Ishikawa (cell line): ENCODE data around the gene SERP1.

Experiments used
- CEBPB ChIP-seq: IDR thresholded peaks from 2 replicates; pipeline ENCODE4 v1.6.1; 2012
- CREB1 ChIP-seq: IDR thresholded peaks from 2 replicates; pipeline ENCODE4 v1.6.1; 2012; ENCODE audit warnings: low read depth
- EGR1 ChIP-seq: IDR thresholded peaks from 2 replicates; pipeline ENCODE4 v1.6.1; 2012
- EP300 ChIP-seq: IDR thresholded peaks from 2 replicates; pipeline ENCODE4 v1.6.1; 2012; ENCODE audit warnings: borderline replicate concordance
- FOXM1 ChIP-seq: IDR thresholded peaks from 2 replicates; pipeline ENCODE4 v1.6.1; 2012; ENCODE audit warnings: low read depth, borderline replicate concordance
- NFIC ChIP-seq: IDR thresholded peaks from 2 replicates; pipeline ENCODE4 v1.6.1; 2012
- RAD21 ChIP-seq: IDR thresholded peaks from 2 replicates; pipeline ENCODE4 v1.6.1; 2012; ENCODE audit warnings: low read depth
- TAF1 ChIP-seq: IDR thresholded peaks from 2 replicates; pipeline ENCODE4 v1.6.1; 2012; ENCODE audit warnings: low read depth, mild to moderate bottlenecking
- TCF12 ChIP-seq: IDR thresholded peaks from 2 replicates; pipeline ENCODE4 v1.6.1; 2012; ENCODE audit warnings: low read depth
- TEAD4 ChIP-seq: IDR thresholded peaks from 2 replicates; pipeline ENCODE4 v1.6.1; 2012
- YY1 ChIP-seq: IDR thresholded peaks from 2 replicates; pipeline ENCODE4 v1.6.1; 2012; ENCODE audit warnings: low read depth
- ZBTB7A ChIP-seq: IDR thresholded peaks from 2 replicates; pipeline ENCODE4 v1.6.1; 2012; ENCODE audit warnings: low read depth
- TF ChIP-seq, protein P1 (sequence below): IDR thresholded peaks from 2 replicates; pipeline ENCODE4 v1.6.1; 2012
- TF ChIP-seq, protein P2 (sequence below): IDR thresholded peaks from 2 replicates; pipeline ENCODE4 v1.6.1; 2012; ENCODE audit warnings: low read depth, mild to moderate bottlenecking
- TF ChIP-seq, protein P3 (sequence below): IDR thresholded peaks from 2 replicates; pipeline ENCODE4 v1.6.1; 2012

The SERP1 gene

DNA sequence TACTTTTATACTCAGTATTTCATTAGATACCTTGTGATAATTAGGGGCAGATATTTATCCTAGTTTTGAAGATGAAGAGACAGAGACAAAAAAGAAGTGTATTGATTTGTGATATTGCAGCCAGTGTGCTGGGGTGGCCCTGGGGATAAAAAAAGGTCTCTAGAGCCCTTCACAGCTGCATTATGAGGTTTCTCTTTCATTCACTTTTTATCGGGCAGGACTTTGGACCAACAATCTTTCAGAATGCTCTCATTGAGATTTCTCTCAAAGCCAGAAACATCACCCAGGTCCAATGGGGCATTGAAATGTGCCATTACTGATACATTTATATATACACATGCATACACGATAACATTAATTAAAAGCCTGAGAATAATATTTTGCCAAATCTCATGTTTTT, 36.3 kb upstream of the SERP1 start:
- no peak for TF ChIP-seq FOXM1
- TF ChIP-seq YY1: no peak
- no peak for TF ChIP-seq EGR1
- TF ChIP-seq NFIC: no peak
- TF ChIP-seq, protein P1, sequence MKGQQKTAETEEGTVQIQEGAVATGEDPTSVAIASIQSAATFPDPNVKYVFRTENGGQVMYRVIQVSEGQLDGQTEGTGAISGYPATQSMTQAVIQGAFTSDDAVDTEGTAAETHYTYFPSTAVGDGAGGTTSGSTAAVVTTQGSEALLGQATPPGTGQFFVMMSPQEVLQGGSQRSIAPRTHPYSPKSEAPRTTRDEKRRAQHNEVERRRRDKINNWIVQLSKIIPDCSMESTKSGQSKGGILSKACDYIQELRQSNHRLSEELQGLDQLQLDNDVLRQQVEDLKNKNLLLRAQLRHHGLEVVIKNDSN: no peak
- TF ChIP-seq TCF12: no peak
- no peak for TF ChIP-seq TEAD4

DNA sequence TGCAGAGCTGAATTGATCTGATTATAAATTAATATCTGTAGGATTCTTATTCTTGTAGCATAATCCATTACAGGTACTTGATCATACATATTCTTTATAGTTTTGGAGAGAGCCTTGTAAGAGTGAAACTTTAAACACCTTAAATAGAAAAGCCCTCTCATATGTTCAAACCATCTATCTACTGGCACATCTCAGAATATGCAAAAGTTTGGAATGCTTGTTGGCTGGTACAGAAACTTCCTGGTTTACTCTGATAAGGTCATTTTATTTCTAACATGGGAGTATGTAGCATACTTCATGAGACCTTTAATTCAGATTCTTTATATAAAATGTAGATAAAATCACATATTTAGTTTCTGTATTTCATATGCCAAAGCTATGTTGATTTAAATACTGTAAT, 34.9 kb upstream of the SERP1 start:
- TF ChIP-seq EP300: no peak
- TF ChIP-seq NFIC: no peak
- TF ChIP-seq TAF1: no peak
- no peak for TF ChIP-seq CREB1
- TF ChIP-seq, protein P2, sequence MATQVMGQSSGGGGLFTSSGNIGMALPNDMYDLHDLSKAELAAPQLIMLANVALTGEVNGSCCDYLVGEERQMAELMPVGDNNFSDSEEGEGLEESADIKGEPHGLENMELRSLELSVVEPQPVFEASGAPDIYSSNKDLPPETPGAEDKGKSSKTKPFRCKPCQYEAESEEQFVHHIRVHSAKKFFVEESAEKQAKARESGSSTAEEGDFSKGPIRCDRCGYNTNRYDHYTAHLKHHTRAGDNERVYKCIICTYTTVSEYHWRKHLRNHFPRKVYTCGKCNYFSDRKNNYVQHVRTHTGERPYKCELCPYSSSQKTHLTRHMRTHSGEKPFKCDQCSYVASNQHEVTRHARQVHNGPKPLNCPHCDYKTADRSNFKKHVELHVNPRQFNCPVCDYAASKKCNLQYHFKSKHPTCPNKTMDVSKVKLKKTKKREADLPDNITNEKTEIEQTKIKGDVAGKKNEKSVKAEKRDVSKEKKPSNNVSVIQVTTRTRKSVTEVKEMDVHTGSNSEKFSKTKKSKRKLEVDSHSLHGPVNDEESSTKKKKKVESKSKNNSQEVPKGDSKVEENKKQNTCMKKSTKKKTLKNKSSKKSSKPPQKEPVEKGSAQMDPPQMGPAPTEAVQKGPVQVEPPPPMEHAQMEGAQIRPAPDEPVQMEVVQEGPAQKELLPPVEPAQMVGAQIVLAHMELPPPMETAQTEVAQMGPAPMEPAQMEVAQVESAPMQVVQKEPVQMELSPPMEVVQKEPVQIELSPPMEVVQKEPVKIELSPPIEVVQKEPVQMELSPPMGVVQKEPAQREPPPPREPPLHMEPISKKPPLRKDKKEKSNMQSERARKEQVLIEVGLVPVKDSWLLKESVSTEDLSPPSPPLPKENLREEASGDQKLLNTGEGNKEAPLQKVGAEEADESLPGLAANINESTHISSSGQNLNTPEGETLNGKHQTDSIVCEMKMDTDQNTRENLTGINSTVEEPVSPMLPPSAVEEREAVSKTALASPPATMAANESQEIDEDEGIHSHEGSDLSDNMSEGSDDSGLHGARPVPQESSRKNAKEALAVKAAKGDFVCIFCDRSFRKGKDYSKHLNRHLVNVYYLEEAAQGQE: no peak
- TF ChIP-seq FOXM1: no peak
- no peak for TF ChIP-seq EGR1
- TF ChIP-seq YY1: no peak
- TF ChIP-seq ZBTB7A: no peak
- TF ChIP-seq TEAD4: no peak
- no peak for TF ChIP-seq CEBPB
- TF ChIP-seq, protein P3, sequence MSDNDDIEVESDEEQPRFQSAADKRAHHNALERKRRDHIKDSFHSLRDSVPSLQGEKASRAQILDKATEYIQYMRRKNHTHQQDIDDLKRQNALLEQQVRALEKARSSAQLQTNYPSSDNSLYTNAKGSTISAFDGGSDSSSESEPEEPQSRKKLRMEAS: no peak
- TF ChIP-seq, protein P1: no peak
- no peak for TF ChIP-seq RAD21
- TF ChIP-seq TCF12: no peak

DNA sequence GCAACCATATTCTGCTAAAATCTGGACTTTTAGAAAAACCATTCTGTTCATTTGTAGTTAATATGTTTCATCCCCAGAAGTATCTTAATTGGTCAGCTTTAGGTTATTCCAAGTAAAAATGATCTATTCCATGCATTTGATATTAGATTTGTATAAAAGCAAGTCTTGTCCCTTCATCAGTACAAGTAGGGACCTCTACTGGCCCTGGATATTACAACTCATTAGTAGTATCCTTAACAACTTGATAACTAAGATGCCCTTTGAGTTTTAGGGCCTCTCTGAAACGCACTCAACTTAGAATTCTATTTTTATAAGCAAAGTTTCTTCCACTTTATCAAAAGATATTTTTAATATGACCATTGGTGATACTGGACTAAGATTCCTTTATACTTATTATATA, 31.6 kb upstream of the SERP1 start:
- TF ChIP-seq TAF1: no peak
- TF ChIP-seq, protein P1: no peak
- TF ChIP-seq RAD21: no peak
- TF ChIP-seq CREB1: no peak
- no peak for TF ChIP-seq YY1
- TF ChIP-seq TEAD4: no peak
- no peak for TF ChIP-seq EGR1
- TF ChIP-seq TCF12: no peak
- TF ChIP-seq, protein P3: no peak
- TF ChIP-seq FOXM1: no peak
- no peak for TF ChIP-seq EP300
- TF ChIP-seq NFIC: no peak

DNA sequence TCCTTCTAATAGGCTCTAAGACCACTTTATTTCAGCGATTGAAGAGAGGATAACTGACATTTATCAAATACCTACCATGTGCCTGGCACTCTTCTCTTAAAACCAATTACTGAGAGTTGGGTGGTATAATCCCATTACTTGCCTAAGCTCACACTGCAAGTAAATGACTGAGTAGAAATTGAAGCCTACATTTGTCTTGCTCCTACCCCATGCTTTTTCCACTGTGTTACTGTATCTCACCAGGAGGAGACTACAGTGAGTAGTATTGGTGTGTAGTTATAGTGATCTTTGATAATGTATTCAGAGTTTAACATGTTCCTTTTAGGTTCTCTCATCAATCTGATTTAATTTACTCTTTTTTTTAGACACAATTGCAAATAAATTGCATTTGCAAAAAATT, 21.0 kb upstream of the SERP1 start:
- TF ChIP-seq RAD21: no peak
- TF ChIP-seq NFIC: no peak
- no peak for TF ChIP-seq EP300
- no peak for TF ChIP-seq EGR1
- TF ChIP-seq, protein P3: no peak
- TF ChIP-seq TCF12: no peak
- TF ChIP-seq ZBTB7A: no peak
- no peak for TF ChIP-seq TAF1
- TF ChIP-seq, protein P1: no peak
- TF ChIP-seq, protein P2: no peak
- no peak for TF ChIP-seq CREB1
- no peak for TF ChIP-seq YY1

DNA sequence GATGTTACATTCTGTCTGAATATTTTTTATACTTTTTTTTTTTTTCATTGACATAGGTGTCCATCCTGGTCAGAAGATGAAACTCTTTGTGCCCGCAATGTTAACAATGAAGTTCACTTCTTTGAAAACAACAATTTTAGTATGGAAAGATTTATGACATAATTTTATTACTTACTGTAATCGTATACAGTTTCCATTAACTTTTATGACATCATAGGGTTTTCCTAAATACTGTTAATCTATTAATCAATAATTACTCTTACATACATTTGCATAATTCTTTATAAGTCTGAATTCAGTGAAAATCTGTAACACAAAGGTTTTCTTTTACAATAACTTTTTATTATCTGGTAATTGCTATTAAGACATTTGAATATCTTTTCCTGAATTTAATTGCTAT, 17.9 kb upstream of the SERP1 start:
- no peak for TF ChIP-seq NFIC

DNA sequence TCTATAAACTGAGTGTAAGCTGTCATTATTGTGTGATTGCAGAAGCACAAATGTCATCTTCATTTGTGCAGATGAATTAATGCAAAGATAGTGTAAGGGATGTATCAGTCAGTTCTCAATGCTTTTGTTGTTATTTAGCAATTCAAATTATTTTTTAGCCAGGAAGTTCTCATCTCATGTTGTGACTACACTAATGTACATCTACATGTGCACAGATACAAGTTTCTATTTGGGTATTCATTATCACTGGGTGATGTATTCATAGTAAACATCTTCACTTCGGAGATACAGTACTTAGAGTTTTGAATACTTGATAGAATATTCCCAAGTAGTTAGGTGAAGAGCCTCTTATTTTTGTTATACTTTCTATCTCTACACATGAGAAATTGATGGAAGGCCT, 11.4 kb upstream of the SERP1 start:
- TF ChIP-seq, protein P2: no peak
- TF ChIP-seq, protein P3: no peak
- TF ChIP-seq EP300: no peak
- no peak for TF ChIP-seq CEBPB
- no peak for TF ChIP-seq NFIC
- TF ChIP-seq, protein P1: no peak
- TF ChIP-seq TAF1: no peak
- no peak for TF ChIP-seq CREB1
- TF ChIP-seq YY1: no peak
- TF ChIP-seq TEAD4: no peak
- TF ChIP-seq ZBTB7A: no peak
- no peak for TF ChIP-seq FOXM1
- TF ChIP-seq TCF12: no peak
